Lung microvascular endothelial cell (primary cell): ENCODE results near the gene SLC25A22. TPM values are rescaled to one million over a fixed set of nuclear protein-coding genes. Genes with fewer than 3 reads are reported as not detected.

Experiments
- DNase-seq, 2 donors: peaks; one replicate each; pipeline versions ENCODE4 v3.0.0 to v3.0.0-alpha.2; 2010; ENCODE audit warnings: low read depth in 2 of 2
- total RNA-seq: library from RNA; depleted of rRNA; stranded (reverse); fragments of >200 nt; gene quantifications from 2 replicates; pipeline ENCODE4 v1.2.1, GENCODE V29; 2014

SLC25A22 gene
- total RNA-seq, 1 donor from 2014 or later = 6.3 TPM

GRCh38 chr11:760236-760635 is 37.8 kb downstream of the SLC25A22 start:
- DNase-seq = no peak

GRCh38 chr11:749731-750130 is 48.4 kb downstream of the SLC25A22 start:
- no peak for DNase-seq

- peak; percentile 38 to 41 for DNase-seq
These were observed 50.1 kb downstream of the SLC25A22 start for GRCh38 chr11:748007-748359.

- DNase-seq = peak; percentile 88 to 91
These were observed 50.7 kb downstream of the SLC25A22 start, which contains the start of gene TALDO1 for GRCh38 chr11:747158-748006. Gene TALDO1, plus strand, starts transcription at chr11:747464. Its CDS starts 18 bp downstream, at chr11:747482.

- no peak for DNase-seq
These were observed 51.6 kb downstream of the SLC25A22 start for GRCh38 chr11:746289-747157.

GRCh38 chr11:745428-745827 is 52.7 kb downstream of the SLC25A22 start:
- no peak for DNase-seq

GRCh38 chr11:742571-743201 is 55.4 kb downstream of the SLC25A22 start:
- no peak for DNase-seq

GRCh38 chr11:742156-742546 is 55.9 kb downstream of the SLC25A22 start:
- no peak for DNase-seq

Other genes starting within 250 kb of the SLC25A22 start
- 1.1 and 1.4 TPM in 2 replicates for gene LMNTD2, start 237.5 kb downstream of the SLC25A22 start, total RNA-seq
- 13.5 and 18.1 TPM in 2 replicates for gene RASSF7, start 237.3 kb downstream of the SLC25A22 start, total RNA-seq
- gene PHRF1, start 221.8 kb downstream of the SLC25A22 start, total RNA-seq = 11.6 and 16.9 TPM in 2 replicates
- 7.6 and 10.9 TPM in 2 replicates for gene IRF7, start 182.3 kb downstream of the SLC25A22 start, total RNA-seq
- not detected in 2 replicates for gene CDHR5, start 173.3 kb downstream of the SLC25A22 start, total RNA-seq
- gene SCT, start 171.1 kb downstream of the SLC25A22 start, total RNA-seq = not detected in 2 replicates
- gene DRD4, start 161.0 kb downstream of the SLC25A22 start, total RNA-seq = not detected in 2 replicates
- gene DEAF1, start 103.1 kb downstream of the SLC25A22 start, total RNA-seq = 26.8 and 27.4 TPM in 2 replicates
- 4.8 and 8.5 TPM in 2 replicates for gene TMEM80, start 102.5 kb downstream of the SLC25A22 start, total RNA-seq
- 0.99 and 2.6 TPM in 2 replicates for gene EPS8L2, start 92.0 kb downstream of the SLC25A22 start, total RNA-seq
- gene TALDO1, start 50.8 kb downstream of the SLC25A22 start, total RNA-seq = 86.7 and 121 TPM in 2 replicates
- gene GATD1, start 20.8 kb downstream of the SLC25A22 start, total RNA-seq = 17.0 and 21.4 TPM in 2 replicates
- under 0.01 TPM in 2 replicates for gene CEND1, start 8.2 kb downstream of the SLC25A22 start, total RNA-seq
- 3.7 and 4.8 TPM in 2 replicates for gene PIDD1, start 7.0 kb upstream of the SLC25A22 start, total RNA-seq
- gene RPLP2, start 11.7 kb upstream of the SLC25A22 start, total RNA-seq = 232 and 383 TPM in 2 replicates
- 33.3 and 50.6 TPM in 2 replicates for gene PNPLA2, start 20.6 kb upstream of the SLC25A22 start, total RNA-seq
- 11.6 and 15.9 TPM in 2 replicates for gene CRACR2B, start 29.6 kb upstream of the SLC25A22 start, total RNA-seq
- 460 and 726 TPM in 2 replicates for gene CD151, start 34.7 kb upstream of the SLC25A22 start, total RNA-seq
- 246 and 284 TPM in 2 replicates for gene POLR2L, start 44.2 kb upstream of the SLC25A22 start, total RNA-seq
- gene TSPAN4, start 44.6 kb upstream of the SLC25A22 start, total RNA-seq = 79.8 and 182 TPM in 2 replicates
- 28.8 and 42.3 TPM in 2 replicates for gene CHID1, start 112.5 kb upstream of the SLC25A22 start, total RNA-seq
- 23.1 and 26.0 TPM in 2 replicates for gene AP2A2, start 127.6 kb upstream of the SLC25A22 start, total RNA-seq
- gene MUC6, start 238.4 kb upstream of the SLC25A22 start, total RNA-seq = not detected in 2 replicates